Effector CD8-positive, alpha-beta T cell (primary cell): ENCODE data around the gene CCP110.
"Not testable (repeated sequence)": the region's sequence is repeated elsewhere in the genome, so short reads cannot be mapped to it uniquely, and the experiment has no call there.

Experiments used
- DNase-seq: peaks from one replicate; lab custom pipeline; 2025; lab: John Stamatoyannopoulos, UW

Gene CCP110

DNA sequence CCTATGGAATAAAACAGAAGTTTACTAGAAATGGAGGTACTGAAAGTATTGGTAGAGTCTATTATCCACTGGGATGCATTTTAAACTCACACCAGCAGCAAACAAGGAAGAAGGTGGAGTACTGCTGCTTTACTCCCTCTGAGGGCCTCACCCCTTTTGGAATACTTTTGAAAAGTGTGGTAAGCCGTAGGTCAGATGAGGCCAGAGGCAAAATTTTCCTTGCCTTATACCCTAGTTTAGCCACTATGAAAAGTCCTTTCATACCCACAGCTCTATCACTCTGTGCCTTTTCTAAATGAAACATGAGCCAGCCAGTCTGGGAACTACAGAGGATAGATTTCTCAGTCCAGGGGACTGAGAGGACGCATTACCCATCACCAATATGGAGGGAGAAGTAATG is 15.9 kb upstream of the CCP110 start:
- no peak for DNase-seq

DNA sequence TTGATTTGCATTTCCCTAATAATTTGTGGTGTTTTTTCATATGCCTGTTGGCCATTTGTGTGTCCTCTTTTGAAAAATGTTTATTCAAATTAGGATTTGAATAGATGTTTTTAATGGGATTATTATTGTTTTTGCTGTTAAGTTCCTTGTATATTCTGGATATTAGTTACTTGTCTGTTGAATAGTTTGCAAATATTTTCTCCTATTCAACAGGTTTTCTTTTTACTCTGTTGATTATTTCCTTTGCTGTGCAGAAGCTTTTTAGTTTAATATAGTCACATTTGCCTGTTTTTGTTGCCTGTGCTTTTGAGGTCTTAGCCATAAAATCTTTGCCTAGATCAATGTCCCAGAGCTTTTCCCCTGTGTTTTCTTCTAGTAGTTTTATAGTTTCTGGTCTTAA is 11.4 kb upstream of the CCP110 start:
- no peak for DNase-seq

DNA sequence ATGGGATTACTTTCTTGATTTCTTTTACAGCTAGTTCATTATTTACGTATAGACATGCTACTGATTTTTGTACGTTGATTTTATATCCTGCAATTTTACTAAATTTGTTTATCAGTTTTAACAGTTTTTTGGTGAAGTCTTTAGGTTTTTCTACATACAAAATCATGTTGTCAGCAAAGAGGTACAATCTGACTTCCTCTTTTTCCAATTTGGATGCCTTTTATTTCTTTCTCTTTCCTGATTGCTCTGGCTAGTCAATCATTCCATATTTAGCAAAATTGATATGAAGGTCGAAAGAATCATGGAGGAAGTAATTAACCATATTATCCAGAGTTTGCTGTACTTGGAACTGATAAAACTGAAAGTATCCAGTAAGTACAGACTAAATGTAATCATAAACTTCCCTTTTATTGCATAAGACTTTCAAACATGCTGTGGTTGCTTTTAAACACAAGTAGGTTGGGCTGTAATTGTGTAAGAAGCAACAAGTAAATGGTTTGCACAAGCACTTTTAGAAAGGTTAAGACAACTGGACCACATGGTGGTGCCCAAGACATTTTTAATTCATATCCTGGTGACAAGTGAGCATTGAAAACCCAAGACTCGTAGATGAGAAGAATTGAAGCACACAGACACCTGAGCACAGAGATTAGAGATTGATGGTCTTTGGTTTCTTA is 10.2 kb upstream of the CCP110 start:
- no peak for DNase-seq

DNA sequence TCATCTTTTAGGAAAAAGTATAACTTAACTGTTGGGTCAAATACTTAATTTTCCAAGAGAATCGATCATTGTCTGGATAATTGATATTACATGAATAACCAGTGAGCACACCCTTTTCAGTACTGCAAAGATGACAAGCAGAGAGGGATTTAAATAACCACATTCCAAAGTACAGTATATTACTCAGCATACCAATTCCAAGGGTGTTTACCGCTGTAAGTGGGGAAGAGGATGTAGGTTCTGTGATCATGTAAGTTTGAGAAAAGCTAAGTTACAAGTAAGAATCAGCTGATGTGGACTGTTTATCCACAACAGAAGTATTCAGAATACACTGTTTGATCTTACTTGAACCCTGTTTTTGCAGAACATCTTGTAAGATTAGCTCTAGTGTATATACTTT is 8.0 kb upstream of the CCP110 start:
- no peak for DNase-seq

DNA sequence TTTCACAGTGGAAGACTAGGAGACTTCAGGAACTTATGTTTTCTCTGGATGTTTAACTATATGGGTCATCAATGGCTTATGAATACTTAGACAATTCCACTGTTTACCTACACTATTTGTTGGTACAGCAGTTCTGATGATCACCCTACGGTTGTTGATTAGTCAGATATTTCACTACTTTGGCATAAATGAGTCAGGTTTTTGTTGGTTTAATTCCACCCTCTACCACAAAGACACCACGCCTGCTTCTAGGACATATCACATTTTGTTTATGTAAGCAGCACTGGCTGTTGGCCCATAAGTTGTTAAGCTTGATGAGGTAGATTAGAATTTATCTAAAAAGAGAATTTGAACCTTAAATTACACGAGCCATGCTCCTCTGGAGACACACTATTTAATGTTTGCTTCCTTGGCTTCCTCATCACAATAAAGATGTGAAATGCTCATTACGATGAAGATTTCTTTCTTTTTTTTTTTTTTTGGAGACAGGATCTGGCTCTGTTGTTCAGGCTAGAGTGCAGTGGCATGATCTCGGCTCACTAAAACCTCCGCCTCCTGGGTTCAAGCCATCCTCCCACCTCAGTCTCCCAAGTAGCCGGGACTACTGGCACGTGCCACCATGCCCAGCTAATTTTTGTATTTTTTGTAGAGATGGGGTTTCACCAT is 6.2 kb upstream of the CCP110 start:
- no peak for DNase-seq

DNA sequence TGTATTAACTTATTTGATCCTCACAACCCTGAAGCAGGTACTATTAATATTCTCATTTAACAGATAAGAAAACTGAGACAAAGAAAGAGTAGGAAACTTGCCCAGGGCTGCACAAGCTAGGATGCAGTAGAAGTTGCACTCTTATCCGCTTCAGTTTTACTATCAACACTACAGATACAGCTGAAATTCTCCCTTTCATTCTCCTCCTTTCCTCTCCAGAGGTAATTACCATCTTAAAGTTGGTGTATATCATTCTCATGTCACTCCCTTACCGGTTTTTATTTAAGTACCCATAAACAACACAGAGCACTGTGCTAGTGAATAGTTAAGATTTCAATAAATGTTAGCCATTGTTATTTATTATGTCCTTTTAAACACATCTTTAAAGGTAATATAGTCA is 5.4 kb upstream of the CCP110 start:
- DNase-seq = no peak

DNA sequence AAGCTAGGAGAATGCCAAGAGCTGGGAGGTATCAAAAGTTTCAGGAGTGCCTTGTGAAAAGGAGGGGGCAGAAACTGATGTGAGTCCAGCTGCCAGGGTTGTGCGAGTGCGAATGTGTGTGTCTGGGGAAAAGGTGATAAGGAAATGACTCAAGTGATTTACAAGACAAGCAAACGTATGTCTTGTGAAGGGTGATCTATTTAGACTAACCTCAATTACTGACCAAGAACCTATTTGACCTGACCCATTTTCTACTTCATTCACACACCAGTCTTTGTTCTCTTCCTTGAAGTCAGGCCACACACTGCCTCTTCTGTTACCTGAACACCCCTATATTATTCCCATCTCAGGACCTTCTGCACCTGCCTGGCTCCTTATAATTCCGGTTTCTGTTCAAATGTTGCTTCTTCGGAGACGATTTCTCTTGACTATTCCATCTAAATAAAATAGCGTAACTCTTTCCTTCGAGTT is 2.8 kb upstream of the CCP110 start:
- DNase-seq = no peak

DNA sequence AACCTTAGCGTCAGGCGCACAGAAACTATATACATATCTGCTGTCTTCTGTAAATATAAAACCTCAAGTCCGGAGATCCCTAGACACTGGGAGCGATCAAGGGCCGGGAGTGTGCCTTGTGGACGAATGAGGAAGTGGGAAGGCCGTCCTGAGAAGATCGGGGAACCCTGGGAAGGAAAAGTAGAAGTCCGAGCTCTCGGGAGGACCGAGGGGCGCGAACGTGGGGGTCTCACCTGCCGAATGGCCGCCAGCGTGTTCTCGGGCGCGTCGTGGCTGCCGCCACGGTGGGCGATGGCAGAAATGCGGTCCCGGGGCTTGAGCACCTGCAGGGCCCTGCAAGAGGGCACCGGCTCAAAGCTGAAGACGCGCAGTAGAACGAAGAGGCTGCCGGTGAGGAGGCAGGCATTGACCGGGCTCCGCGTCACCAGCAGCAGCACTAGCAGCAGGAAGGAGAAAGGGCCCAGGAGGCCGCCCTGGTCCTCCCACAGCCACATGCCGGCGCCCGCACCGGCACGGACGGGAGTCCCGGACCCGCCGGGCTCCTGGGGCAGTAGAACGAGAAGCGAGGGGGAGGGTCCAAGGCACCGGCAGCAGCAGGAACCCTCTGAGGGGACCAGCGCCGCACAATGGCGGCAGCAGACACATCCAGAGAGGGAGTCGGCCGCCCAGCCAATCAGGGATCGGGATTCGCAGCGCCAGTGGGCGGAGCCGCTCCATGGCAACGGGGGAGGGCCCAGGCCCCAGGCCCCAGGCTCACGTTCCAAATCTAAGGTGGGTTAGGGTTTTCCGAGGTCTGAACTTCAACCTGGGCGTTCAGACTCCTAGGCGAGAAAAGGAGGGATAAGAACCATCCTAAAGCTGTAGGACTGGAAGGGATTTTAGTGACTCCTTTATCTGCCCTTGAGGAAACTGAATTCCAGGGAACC is 2.0 kb upstream of the CCP110 start, which contains the start of gene GDE1:
TSS of gene GDE1 (minus strand) at position 628 of the 926 bp plus-strand sequence. CDS start at position 494, 134 bp downstream.
- DNase-seq = peak; percentile 88

DNA sequence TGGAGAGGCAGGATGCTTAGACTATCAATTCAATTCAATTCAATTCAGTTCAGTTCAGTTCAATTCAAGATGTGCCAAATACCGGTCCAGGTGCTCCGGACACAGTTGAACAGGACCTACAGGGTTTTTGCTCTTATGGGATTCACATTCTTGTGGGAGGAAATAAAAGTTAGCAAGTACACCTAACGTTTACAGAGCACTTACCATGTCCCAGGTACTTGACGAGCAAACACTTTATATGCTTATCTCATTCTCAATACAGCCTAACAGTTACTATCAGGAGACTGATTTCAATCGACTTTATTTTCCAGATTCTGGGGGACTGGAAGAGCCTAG is 1.4 kb upstream of the CCP110 start:
- no peak for DNase-seq

DNA sequence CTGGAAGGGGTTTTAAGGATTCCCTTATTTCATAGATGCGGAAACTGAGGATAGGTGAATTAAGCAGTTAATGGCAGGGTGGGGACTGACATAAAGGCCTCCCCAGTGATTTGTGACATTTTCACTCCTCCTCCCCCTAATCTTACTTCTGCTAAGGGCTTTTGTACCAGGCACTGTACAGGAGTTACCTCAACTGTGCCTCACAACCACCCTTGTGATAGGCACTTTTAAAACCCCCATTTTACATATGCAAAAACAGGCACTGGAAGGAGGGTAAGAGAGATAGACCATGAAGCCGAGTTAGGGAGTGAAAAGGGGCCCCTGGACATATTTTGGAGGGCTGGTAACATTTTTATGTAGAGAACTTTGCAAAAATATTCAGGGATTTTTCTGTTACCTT is 982 bp upstream of the CCP110 start:
- no peak for DNase-seq

DNA sequence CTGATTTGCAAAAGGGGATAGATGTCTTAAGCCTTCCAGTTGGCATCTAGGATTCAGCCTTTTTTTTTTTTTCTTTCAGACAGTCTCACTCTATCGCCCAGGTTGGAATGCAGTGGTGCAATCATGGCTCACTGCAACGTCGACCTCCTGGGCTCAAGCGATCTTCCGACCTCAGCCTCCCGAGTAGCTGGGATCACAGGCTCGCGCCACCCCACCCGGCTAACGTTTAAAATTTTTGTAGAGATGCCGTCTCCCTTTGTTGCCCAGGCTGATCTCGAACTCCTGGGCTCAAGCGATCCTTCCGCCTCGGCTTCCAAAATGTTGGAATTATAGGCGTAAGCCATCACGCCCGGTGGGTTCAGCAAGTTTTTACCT is 571 bp upstream of the CCP110 start:
- DNase-seq = no peak

DNA sequence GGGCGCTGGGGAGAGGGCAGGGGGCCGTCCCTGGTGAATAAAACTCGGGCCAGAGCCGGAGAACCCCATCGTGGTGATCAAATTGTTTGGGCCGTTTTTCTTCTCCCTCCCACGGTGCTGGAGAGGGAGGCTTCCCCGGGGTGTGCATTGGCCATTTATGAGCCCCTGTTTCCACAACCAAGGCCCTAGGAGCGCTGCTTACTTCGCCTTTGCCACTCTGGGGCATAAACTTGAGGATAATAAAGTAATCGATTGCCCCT is 544 bp downstream of the CCP110 start:
- DNase-seq = no peak

DNA sequence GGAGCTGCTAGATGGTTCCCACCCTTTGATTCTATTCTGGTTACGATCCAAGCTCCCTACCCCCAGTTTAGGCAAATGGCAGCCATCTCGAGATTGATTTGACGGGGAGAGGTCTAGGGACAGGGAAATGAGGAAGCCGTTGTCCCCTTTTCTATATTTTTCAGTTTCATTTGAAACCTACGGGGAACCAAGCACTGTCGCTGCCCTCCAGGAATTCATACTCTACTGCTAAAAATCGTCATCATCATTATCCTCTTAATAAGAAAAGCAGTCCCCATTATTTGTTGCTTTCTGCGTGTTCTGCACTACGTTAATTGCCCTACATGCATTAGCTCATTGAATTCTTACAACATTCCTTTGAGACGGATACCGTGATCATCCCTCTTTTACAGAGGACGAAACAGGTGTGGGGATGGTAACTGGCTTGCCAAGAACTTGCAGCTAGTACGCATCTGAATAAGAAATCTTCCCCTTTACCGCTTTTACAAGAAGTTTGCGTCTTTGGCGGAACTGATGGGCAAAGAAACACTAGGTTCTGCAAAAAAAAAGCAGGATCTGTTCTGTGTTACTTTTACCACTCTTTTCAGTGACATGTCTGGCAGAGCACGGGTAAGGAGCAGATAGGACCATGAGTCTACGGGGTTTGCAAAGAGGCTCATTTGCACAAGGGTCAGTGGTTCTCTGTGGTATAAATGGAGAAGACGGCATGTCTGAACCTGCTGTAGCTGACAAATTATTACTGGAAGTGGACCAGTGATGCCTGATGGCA is 1.1 kb downstream of the CCP110 start:
- no peak for DNase-seq

DNA sequence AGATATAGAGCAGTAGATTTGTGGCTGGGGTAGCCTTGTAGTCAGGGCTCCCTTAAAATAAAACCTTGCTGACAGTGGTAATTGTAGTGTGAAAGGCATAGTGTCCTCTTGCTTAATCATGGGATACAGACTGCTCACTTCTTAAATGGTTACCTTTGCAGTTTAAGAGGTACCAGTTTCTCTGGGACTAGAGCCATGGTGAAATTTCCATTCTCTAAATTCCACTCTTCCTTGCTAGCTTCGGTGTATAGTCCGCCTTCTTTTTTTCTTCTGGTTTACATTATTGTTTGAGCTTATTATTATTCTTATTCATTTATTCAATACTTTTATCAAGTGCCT is 1.6 kb downstream of the CCP110 start:
- no peak for DNase-seq

DNA sequence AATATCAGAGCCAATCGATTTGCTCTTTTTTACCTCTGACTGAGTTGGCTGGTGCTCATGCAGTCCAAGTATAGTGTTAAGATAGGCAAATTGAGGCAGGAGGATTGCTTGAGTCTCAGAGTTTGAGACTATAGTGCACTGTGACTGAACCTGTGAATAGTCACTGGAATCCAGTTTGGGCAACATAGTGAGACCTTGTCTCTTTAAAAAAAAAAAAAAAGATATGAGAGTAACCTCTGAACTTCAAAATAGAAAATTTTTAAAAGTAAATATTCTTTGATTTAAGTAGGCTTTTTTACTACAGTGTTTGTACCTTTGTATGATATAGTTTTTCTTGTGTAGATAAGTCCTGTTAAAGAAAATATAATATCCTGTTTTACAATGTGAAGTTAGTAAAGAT is 3.4 kb downstream of the CCP110 start:
- no peak for DNase-seq

DNA sequence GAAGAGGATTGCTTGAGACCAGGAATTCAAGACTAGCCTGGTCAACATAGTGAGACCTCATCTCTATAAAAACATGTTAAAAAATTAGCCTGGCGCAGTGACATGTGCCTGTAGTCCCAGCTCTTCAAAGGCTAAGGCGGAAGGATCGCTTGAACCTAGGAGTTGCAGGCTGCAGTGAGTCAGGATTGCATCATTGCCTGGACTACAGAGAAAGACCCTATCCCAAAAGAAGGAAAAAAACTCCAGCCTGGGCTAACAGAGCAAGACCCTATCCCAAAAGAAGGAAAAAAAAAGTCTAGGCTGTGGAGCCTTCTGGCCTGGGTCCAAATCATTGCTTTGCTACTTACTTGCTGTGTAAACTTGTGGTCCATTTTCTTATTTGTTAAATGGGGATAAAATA is 4.9 kb downstream of the CCP110 start:
- no peak for DNase-seq

DNA sequence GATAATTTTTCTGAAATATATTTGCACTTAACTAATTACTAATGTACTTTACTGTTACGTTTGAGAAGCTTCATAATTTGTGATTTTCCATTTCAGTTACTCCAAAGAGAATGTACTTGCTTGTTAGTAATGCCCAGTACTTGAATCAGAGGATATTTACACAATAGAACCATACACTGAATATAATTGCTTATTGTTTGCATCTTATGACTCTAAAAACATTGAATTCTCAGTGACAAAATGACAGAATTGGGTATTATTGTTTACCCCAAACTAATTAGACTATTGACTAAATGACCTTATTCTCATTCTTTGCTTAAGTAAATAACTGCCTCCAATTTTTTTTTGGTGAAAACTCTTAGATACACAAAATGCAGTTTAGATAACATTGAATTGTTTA is 8.9 kb downstream of the CCP110 start:
- no peak for DNase-seq

DNA sequence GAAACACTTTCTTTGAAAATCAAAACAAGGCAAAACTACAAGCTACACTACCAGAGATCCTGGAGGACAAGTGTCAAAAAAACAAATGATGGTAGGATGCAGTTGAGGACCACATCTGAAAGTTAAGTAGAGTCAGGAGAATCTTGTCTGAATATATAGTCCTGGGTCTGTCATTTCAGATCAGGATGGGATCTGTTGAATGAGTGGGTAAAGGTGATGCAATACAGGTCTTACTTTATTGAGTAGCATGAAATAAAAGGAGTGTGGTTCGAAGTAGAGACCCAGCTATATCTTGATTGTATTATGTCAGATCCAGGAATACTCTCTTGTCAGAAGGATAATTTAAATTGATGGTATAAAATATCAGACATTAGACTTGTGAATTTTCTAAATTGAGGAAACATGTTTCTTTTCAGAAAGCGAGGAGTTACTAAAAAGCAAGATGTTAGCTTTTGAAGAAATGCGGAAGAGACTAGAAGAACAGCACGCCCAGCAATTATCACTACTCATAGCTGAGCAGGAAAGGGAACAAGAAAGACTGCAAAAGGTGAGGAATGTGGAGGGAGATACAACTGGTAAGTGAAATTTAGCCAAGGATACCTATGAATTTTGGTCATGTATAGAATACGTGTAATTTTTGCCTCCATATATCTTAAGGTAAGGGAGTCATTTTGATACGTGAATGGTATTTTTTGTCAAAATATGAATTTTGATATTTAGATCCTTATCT is 16.7 kb downstream of the CCP110 start:
- no peak for DNase-seq

DNA sequence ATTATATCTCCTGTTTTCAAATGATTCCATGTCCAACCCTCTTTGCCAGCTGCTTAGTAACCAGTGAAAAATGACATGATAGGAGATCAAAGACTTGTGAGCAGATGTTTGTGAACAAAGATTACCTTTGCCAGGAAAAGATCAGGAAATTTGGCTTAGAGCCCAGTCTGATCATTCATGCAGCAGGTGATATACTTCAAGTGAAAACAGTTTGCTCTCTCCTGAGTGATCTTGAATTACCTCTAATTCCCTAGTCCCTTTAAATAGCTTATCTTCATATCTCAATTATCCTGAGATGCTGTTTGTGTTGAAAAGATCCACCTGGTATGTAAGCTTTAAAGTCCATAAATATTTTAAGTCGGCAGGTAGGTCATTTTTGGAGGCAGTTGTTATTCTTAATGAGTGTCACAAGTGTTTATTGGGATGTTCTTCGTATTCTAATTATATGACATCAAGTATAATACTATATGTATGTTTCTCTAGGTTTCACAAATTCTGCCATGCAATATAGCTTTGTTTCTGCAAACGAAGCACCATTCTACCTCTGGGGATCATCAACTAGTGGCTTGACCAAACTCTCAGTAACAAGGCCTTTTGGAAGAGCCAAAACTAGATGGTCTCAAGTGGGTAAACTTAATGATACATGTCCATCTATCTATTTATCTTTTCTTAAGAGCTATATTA is 18.5 kb downstream of the CCP110 start:
- DNase-seq = no peak

DNA sequence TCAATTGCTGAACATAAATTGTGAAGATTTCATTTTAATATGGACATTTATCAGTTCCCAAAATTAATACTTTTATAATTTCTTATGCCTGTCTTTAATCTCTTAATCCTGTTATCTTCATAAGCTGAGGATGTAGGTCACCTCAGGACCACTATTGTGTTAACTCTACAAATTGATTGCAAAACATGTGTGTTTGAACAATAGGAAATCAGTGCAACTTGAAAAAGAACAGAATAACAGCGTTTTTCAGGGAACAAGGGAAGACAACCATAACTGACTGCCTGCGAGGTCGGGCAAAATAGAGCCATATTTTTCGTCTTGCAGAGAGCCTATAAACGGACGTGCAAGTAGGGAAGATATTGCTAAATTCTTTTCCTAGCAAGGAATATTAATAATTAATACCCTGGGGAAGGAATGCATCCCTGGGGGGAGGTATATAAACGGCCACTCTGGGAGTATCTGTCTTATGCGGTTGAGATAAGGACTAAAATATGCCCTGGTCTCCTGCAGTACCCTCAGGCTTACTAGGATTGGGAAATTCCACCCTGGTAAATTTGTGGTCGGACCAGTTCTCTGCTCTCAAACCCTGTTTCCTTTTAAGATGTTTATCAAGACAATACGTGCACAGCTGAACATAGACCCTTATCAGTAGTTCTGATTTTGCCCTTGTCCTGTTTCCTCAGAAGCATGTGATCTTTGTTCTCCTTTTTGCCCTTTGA is 19.7 kb downstream of the CCP110 start:
- not testable (repeated sequence) for DNase-seq

DNA sequence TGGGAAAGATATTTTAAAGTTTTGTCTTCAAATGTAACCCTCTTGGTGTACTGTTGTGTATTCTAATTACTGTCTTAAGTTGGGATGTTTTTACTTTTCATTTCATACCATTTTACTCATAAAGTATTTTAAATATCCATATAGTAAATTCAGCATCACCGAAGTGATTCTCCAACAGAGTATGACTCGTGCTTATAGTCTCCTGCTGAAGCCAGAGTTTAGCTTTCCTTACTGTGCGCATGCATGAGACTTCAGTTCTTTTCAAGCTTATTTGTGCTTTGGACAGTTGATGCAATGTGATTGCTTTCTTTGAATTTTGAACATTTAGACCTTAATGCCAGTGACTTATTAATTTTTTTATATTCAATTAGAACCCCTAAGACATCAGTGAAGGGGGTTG is 24.4 kb downstream of the CCP110 start:
- DNase-seq = no peak
